A673 (cell line): ENCODE data around the gene FOXF1. TPM values are rescaled to one million over a fixed set of nuclear protein-coding genes. Genes with fewer than 3 reads are reported as not detected.

ENCODE experiments used
- BruUV-seq: library from RNA; stranded (reverse); fragments of 400-500 nt; replicated peaks from 2 replicates; lab custom pipeline; 2021; lab: Mats Ljungman, UMichigan
- CTCF ChIA-PET: fragments of 300-600 bp; sonication (Branson Sonifier 250); formaldehyde crosslinking; loops from one replicate; lab custom pipeline; 2022; ENCODE audit warnings: antibody characterized with exemption; lab: Charles Lee
- POLR2A ChIA-PET: fragments of 300-600 bp; sonication (Branson Sonifier 250); formaldehyde crosslinking; loops from one replicate; lab custom pipeline; 2022; ENCODE audit warnings: antibody characterized with exemption; ENCODE audit not compliant: low non-redundant PET; lab: Charles Lee
- DNase-seq: peaks from one replicate; pipeline ENCODE4 v3.0.0-alpha.2; 2015; ENCODE audit warnings: low spot score
- H3K27ac ChIP-seq: fragments of 200-600 bp; sonication (generic); 2 replicates; pipeline ENCODE4 v1.5.1; 2016; ENCODE audit warnings: mixed run types, low read depth, mild to moderate bottlenecking, mixed read lengths, antibody characterized with exemption, low read length; ENCODE audit not compliant: poor library complexity, severe bottlenecking
- H3K27me3 ChIP-seq: fragments of 200-600 bp; sonication (generic); replicated peaks from 2 replicates; pipeline ENCODE4 v1.6.1; 2017; ENCODE audit warnings: mixed run types, low read depth, mild to moderate bottlenecking, mixed read lengths, antibody characterized with exemption, low read length; ENCODE audit not compliant: insufficient read depth, poor library complexity
- H3K36me3 ChIP-seq: fragments of 200-600 bp; sonication (generic); 2 replicates; pipeline ENCODE4 v1.6.1; 2016; ENCODE audit warnings: mixed run types, mild to moderate bottlenecking, mixed read lengths, antibody characterized with exemption, low read length; ENCODE audit not compliant: insufficient read depth, poor library complexity, severe bottlenecking
- H3K4me1 ChIP-seq: fragments of 200-600 bp; sonication (generic); 2 replicates; pipeline ENCODE4 v1.6.1; 2017; ENCODE audit warnings: mixed run types, mild to moderate bottlenecking, mixed read lengths, antibody characterized with exemption, low read length; ENCODE audit not compliant: insufficient read depth, poor library complexity, severe bottlenecking
- H3K4me3 ChIP-seq: fragments of 200-600 bp; sonication (generic); 2 replicates; pipeline ENCODE4 v1.5.1; 2016; ENCODE audit warnings: low read depth, mixed run types, mild to moderate bottlenecking, mixed read lengths, low read length; ENCODE audit not compliant: poor library complexity, severe bottlenecking
- H3K9me3 ChIP-seq: fragments of 200-600 bp; sonication (generic); 2 replicates; pipeline ENCODE4 v1.6.1; 2016; ENCODE audit warnings: mixed run types, low read depth, mild to moderate bottlenecking, mixed read lengths, antibody characterized with exemption, low read length; ENCODE audit not compliant: poor library complexity, severe bottlenecking
- CTCF ChIP-seq: fragments of 300-800, 200-600 bp; sonication (generic); conservative IDR thresholded peaks from 2 replicates; pipeline ENCODE4 v1.5.1; 2017; ENCODE audit warnings: low read depth, mild to moderate bottlenecking, antibody characterized with exemption, low read length, moderate library complexity, mixed read lengths
- EZH2 ChIP-seq: fragments of 200-600 bp; sonication (generic); IDR thresholded peaks from 2 replicates; pipeline ENCODE4 v1.6.1; 2017; ENCODE audit warnings: borderline replicate concordance, low read depth, mild to moderate bottlenecking, mixed read lengths, antibody characterized with exemption, low read length; ENCODE audit not compliant: poor library complexity, severe bottlenecking
- intact Hi-C: fragments of 100-400 bp; cut with micrococcal nuclease; formaldehyde crosslinking; loops from one replicate; pipeline ENCODE4 v1.10.0; 2022; ENCODE audit not compliant: unreplicated experiment
- total RNA-seq: library from RNA; stranded (reverse); gene quantifications from 2 replicates; pipeline ENCODE4 v1.2.3, GENCODE V29; 2021

The FOXF1 gene
- total RNA-seq, 1 experiment from 2014 or later: not detected

GRCh38 chr16:86556576-86556975 lies 46.2 kb downstream of the FOXF1 start:
- intact Hi-C loops: no loop called here
- CTCF ChIA-PET: no interaction called here

GRCh38 chr16:86557587-86557986 lies 47.3 kb downstream of the FOXF1 start:
- Histone ChIP-seq H3K27me3 (no peaks in the 10 kb centered on the region), H3K9me3 (no peaks in the 10 kb centered on the region), H3K36me3 (no peaks in the 10 kb centered on the region), H3K27ac (no peak overlapping the region), H3K4me3 (no peak overlapping the region), H3K4me1 (peaks cover 6% of the 10 kb centered on the region)
- intact Hi-C loops: no loop called here
- TF ChIP-seq CTCF: no peak
- TF ChIP-seq EZH2: no peak
- BruUV-seq: no TSS peak
- ChIA-PET CTCF (no interaction called here), POLR2A (interaction anchor here (0.7 kb wide), 1 partner anchor 143 kb away, joined by 5 read pairs; no protein-coding TSS in a partner anchor)
- DNase-seq: no peak

More at GRCh38 chr16:86556576-86556975, 46.2 kb downstream of the FOXF1 start:
- H3K36me3 ChIP-seq: peaks cover 3% of the 10 kb centered on the region
- DNase-seq: no peak
- H3K4me1 ChIP-seq: peaks cover 6% of the 10 kb centered on the region
- BruUV-seq: no TSS peak
- no peaks in the 10 kb centered on the region for H3K9me3 ChIP-seq
- TF ChIP-seq EZH2 (no peak), CTCF (no peak)
- H3K27me3 ChIP-seq: no peaks in the 10 kb centered on the region
- no peak overlapping the region for H3K4me3 ChIP-seq
- H3K27ac ChIP-seq: no peak overlapping the region
- POLR2A ChIA-PET: interaction anchor here (0.7 kb wide), 1 partner anchor 144 kb away, joined by 5 read pairs; no protein-coding TSS in a partner anchor

- no TSS peak for BruUV-seq
- intact Hi-C loops: no loop called here
- ChIA-PET CTCF (no interaction called here), POLR2A (no interaction called here)
- no peaks in the 10 kb centered on the region for H3K36me3 ChIP-seq
- H3K4me3 ChIP-seq: no peak overlapping the region
- no peaks in the 10 kb centered on the region for H3K27me3 ChIP-seq
- no peak for DNase-seq
- H3K4me1 ChIP-seq: peaks cover 6% of the 10 kb centered on the region
- no peak overlapping the region for H3K27ac ChIP-seq
- TF ChIP-seq EZH2 (no peak), CTCF (no peak)
- no peaks in the 10 kb centered on the region for H3K9me3 ChIP-seq
These were observed 48.2 kb downstream of the FOXF1 start for GRCh38 chr16:86558355-86559193.
